CD4-positive, alpha-beta T cell treated with Interleukin-6 for 4 hours (primary cell): Measurements from ENCODE around the gene RPS6KA6.
"Not testable (repeated sequence)": the region's sequence is repeated elsewhere in the genome, so short reads cannot be mapped to it uniquely, and the experiment has no call there.

Experiments
- DNase-seq: peaks from one replicate; pipeline ENCODE4 v3.0.0-alpha.2; 2020; ENCODE audit warnings: mixed read lengths

RPS6KA6 gene

GRCh38 chrX:84161641-84162040 lies 26.4 kb downstream of the RPS6KA6 start:
- no peak for DNase-seq

DNA sequence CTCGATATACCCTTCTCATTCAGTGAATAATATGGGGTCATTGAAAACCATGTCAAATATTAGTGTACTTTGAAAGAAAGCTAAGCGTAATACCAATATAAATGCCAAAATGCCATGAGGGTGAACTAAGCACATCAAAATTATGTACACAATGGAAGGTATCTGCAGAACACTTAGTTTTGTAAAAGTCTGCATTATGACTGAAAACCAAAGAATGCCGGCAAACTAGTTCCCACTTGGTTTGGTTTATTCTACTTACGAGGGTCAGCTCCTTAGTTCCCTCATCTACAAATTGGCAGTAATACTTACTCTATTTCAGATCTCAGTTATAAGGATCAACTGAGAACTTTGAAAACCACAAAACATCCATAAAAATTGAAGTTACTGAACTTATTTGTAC lies 27.3 kb downstream of the RPS6KA6 start:
- no peak for DNase-seq

- DNase-seq = no peak
Measured at GRCh38 chrX:84156821-84157220, 31.2 kb downstream of the RPS6KA6 start.

DNA sequence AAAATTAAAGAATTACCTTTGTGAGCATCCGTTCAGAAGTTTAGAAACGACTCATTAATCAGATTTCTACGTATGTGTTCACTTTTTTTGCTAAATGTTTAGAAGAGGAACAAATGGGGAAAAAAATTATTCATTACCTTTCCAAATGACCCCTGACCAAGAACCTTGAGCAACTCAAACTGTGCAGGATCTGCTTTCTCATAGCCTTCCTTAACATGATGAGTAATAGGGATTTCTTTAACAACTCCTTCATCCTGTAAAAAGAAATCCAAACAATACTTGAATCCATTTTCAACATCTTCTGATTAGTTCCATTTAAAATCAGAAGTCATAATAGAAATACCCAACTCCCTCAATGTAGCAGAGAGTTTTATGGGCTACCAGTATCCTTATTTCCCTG lies 32.1 kb downstream of the RPS6KA6 start:
- no peak for DNase-seq

- no peak for DNase-seq
Measured at GRCh38 chrX:84153538-84153937, 34.5 kb downstream of the RPS6KA6 start.

GRCh38 chrX:84144991-84145390 lies 43.0 kb downstream of the RPS6KA6 start:
- DNase-seq = no peak

DNA sequence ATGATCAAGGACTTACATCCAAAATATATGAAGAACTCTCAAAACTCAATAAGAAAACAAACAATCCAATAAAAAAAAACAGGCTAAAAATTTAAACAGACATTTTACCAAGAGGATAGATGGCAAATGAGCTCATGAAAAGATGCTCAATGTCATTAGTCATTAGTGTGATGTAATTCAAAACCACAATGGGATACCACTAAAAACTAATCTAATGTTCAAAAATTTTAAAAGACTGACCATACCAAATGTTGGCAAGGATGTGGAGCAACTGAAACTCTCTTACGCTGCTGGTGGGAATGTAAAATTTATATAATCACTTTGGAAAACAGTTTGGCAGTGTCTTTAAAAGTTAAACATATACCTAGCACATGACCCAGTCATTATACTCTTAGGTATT lies 43.7 kb downstream of the RPS6KA6 start:
- no peak for DNase-seq

DNA sequence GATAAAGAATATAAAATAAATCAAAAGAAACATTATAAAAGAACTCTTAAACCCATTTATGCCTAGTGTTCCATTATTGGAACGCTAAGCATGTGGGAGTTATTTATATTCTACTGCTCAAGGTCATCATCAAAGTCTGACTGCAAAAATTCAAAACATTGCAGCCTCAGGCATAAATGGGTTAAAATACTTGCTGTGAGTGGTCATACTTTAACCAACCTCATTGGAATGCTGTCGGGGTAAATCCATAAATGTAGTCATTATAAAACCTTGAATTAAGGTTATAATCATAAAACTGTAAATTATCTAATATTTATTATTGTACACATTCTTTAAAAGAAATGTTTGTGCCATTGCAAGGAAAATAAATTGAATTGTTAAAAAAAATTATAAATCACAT lies 55.0 kb downstream of the RPS6KA6 start:
- no peak for DNase-seq

DNA sequence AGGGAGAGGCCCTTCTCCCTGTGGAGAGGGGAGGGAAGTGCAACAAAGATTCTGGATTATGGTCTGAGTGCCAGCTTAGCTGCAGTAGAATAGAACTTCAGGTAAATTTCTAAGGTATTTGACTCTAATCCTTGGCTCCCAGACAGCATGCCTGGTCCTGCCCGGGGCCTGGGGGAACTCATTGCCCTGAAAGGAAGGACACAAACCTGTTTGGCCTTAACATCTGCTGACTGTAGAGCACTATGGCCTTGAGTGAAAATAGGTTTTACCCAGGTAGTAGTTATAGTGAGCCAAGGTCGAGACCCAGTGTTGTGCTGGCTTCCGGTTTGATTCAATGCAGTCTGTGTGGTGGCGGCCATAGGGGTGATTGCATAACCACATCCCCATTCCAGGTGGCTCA lies 64.4 kb downstream of the RPS6KA6 start:
- no peak for DNase-seq

GRCh38 chrX:84118769-84119168 lies 69.2 kb downstream of the RPS6KA6 start:
- DNase-seq = no peak

DNA sequence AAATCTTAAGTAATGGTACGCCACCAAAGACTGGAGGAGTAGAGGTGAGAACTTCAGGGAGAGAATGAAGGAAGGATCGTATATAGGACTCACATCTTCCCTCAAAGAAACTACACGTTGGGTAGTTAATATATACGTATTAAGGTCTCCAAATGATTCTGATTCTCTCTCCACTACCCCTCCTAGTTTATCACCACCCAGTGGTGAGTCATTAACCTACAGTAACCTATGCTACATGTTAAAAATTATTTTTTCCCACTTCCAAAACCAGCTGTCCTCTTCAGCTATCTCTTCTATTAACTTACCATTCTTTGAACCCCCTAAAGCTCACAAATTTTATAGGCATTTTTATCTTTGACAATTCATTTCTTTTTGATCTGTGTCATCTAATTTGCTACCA lies 69.7 kb downstream of the RPS6KA6 start:
- DNase-seq = no peak

DNA sequence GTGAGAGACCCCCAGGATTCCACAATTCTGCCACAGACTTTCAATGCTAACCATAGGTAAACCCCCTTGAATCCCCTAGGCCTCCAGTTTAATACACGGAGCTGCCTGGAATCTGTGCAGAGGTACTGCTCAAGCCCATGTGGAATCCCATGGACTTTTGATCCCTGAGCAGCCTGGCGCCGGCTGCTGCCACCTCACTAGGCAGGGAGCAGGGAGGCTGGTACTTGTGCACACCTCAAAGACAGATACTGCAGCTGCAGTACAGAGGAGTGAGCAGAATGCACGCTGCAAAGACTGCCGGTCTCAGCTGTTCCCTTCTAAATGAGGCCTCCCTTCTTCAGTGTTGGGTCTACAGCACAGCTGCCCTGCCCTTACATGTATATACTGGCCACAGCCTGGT lies 79.4 kb downstream of the RPS6KA6 start:
- no peak for DNase-seq

DNA sequence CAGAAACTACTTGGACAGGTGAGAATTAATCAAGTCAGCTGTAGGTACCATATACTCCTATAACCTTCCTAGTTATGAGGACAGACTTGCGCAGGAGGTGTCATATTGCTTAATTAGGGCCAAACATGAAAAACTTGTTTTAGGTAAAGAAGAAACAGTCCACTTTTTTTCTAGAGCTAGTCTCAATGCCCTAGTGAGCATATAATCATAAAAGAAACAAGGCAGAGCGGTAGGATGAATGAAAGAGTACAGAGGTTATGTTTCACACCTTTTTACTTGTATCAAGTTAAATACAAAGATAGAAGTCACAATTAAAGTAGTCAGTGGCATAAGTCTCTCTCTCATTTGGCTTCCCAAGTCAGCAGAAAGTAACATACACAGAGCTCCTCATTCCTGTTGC lies 88.9 kb downstream of the RPS6KA6 start:
- DNase-seq = no peak

DNA sequence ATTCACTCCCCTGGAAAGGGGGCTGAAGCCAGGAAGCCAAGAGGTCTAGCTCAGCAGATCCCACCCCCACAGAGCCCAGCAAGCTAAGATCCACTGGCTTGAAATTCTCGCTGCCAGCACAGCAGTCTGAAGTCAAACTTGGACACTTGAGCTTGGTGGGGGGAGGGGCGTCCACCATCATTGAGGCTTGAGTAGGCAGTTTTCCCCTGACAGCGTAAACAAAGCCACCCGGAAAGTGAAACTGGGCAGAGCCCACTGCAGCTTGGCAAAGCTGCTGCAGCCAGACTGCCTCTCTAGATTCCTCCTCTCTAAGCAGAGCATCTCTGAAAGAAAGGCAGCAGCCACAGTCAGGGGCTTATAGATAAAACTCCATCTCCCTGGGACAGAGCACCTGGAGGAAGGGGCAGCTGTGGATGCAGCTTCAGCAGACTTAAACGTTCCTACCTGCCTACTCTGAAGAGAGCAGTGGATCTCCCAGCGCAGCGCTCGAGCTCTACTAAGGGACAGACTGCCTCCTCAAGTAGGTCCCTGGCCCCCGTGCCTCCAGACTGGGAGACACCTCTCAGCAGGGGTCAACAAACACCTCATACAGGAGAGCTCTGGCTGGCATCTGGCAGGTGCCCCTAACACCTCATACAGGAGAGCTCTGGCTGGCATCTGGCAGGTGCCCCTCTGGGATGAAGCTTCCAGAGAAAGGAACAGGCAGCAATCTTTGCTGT lies 108.4 kb downstream of the RPS6KA6 start:
- not testable (repeated sequence) for DNase-seq

- DNase-seq = no peak
Measured at GRCh38 chrX:84078991-84079390, 109.0 kb downstream of the RPS6KA6 start.

DNA sequence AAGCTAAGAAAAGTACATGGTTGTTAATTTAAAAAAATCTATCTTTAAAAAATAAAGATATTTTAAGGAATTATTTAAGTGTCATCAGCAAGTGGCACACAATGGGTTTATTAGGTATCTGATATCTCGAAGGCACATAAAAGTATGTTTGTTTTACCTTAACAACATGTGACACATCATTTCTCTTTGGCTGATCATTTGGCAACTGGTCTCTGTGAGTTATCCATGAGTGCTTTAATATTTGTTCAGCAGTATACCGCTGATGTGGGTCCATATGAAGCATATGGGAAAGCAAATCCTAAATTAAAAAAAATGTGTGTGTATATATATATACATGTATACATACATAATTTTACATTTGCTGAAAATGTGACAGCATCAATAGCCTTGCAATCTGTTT lies 123.2 kb downstream of the RPS6KA6 start:
- DNase-seq = no peak

DNA sequence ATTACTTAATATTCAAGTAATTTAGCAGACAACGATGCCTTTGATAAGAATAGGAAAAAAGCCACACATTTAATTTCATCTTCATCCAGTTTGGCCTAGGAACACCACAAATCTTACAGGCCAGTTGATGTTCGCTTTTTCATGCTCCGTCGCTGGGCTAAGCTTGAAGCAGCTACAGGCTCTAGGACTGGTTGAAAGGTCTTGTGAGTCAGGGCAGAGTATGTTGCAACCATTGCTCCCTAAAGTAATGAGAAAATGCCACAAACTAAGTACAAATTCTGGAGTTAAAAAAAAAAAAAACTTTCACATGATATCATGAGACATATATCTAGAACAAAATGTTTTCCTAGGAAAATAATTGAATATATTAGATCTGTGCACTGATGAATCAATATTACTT lies 123.8 kb downstream of the RPS6KA6 start:
- no peak for DNase-seq

DNA sequence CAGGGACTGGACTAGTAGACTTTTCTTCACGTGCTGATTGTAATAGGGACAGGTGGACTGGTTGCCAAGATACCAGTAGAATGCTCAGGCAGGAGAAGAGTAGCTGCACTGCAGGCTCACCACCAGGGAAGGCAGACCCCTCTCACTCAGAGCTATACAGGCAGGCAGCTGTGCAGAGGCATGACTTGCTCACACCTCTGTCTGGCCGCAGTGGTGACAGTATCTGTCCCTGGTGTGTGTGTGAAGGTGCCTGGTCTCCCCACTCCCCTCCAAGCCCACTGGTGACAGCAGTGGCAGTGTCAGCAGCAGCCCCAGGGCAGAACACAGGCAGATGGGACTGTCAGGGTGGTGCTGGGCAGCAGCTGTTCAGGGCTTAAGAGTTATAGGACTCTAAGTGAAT lies 140.7 kb downstream of the RPS6KA6 start:
- DNase-seq = no peak

GRCh38 chrX:84046403-84046984 lies 141.5 kb downstream of the RPS6KA6 start:
- DNase-seq = peak; percentile 28

GRCh38 chrX:84044051-84044450 lies 143.9 kb downstream of the RPS6KA6 start:
- DNase-seq = no peak
